IMR-90 (cell line): ENCODE data around the gene ADAMTS3. TPM values are rescaled to one million over a fixed set of nuclear protein-coding genes. Genes with fewer than 3 reads are reported as not detected.

Experiments
- ATAC-seq: fragments of 200-7000 bp; cut with Tn5 transposase; 2 replicates; pipeline ENCODE4 v1.9.1; 2020; ENCODE audit warnings: low read depth, mild to moderate bottlenecking, moderate library complexity
- BruUV-seq: library from RNA; stranded (reverse); fragments of 400-500 nt; replicated peaks from 2 replicates; lab custom pipeline; 2021; lab: Mats Ljungman, UMichigan
- CTCF ChIA-PET: fragments of 300-600 bp; formaldehyde crosslinking; extraction: SDS; loops from one replicate; lab custom pipeline; 2021; ENCODE audit warnings: antibody characterized with exemption; lab: Yijun Ruan, JAX
- POLR2A ChIA-PET: fragments of 300-600 bp; sonication (Branson Sonifier 250); formaldehyde crosslinking; loops from one replicate; lab custom pipeline; 2022; ENCODE audit warnings: antibody characterized with exemption; ENCODE audit not compliant: unreplicated experiment; lab: Charles Lee
- DNase-seq: peaks from one replicate; pipeline ENCODE4 v3.0.0; 2013
- H2AFZ ChIP-seq: replicated peaks from 2 replicates; pipeline ENCODE3; 2013; ENCODE audit warnings: low read length, mild to moderate bottlenecking; ENCODE audit not compliant: poor library complexity
- H2AK5ac ChIP-seq: 2 replicates; pipeline ENCODE4 v1.6.1; 2013; ENCODE audit warnings: low read depth, low read length, inconsistent platforms
- H2AK9ac ChIP-seq: replicated peaks from 2 replicates; pipeline ENCODE3; 2013; ENCODE audit warnings: mild to moderate bottlenecking, low read depth, low read length, moderate library complexity; ENCODE audit not compliant: poor library complexity
- H2BK120ac ChIP-seq: 2 replicates; pipeline ENCODE4 v1.6.1; 2013; ENCODE audit warnings: low read depth, low read length, inconsistent platforms
- H2BK15ac ChIP-seq: 3 replicates; pipeline ENCODE4 v1.6.1; 2013; ENCODE audit warnings: low read depth, low read length, inconsistent platforms
- H2BK20ac ChIP-seq: 2 replicates; pipeline ENCODE4 v1.6.1; 2013; ENCODE audit warnings: low read depth, mild to moderate bottlenecking, inconsistent platforms, low read length, moderate library complexity
- H2BK5ac ChIP-seq: 2 replicates; pipeline ENCODE4 v1.6.1; 2013; ENCODE audit warnings: mild to moderate bottlenecking, low read depth, low read length, inconsistent platforms; ENCODE audit not compliant: poor library complexity, severe bottlenecking
- H3K14ac ChIP-seq: replicated peaks from 2 replicates; pipeline ENCODE4 v1.6.1; 2013; ENCODE audit warnings: low read depth, low read length, inconsistent platforms
- H3K18ac ChIP-seq: 2 replicates; pipeline ENCODE4 v1.6.1; 2013; ENCODE audit warnings: low read depth, low read length, control low read depth
- H3K23ac ChIP-seq: 2 replicates; pipeline ENCODE4 v1.6.1; 2013; ENCODE audit warnings: low read depth, low read length, inconsistent platforms
- H3K27ac ChIP-seq: 2 replicates; pipeline ENCODE4 v1.5.1; 2013; ENCODE audit warnings: mild to moderate bottlenecking, control low read depth, low read length; ENCODE audit not compliant: insufficient read depth
- H3K27me3 ChIP-seq: 2 replicates; pipeline ENCODE4 v1.6.1; 2013; ENCODE audit warnings: low read length; ENCODE audit not compliant: control insufficient read depth, insufficient read depth
- H3K36me3 ChIP-seq: 2 replicates; pipeline ENCODE4 v1.6.1; 2013; ENCODE audit warnings: low read length, mixed read lengths; ENCODE audit not compliant: control insufficient read depth, insufficient read depth
- H3K4ac ChIP-seq: 2 replicates; pipeline ENCODE4 v1.6.1; 2013; ENCODE audit warnings: low read depth, low read length, inconsistent platforms
- H3K4me1 ChIP-seq: 2 replicates; pipeline ENCODE4 v1.6.1; 2013; ENCODE audit warnings: low read length, mixed read lengths; ENCODE audit not compliant: control insufficient read depth, insufficient read depth
- H3K4me2 ChIP-seq: 2 replicates; pipeline ENCODE4 v1.6.1; 2013; ENCODE audit warnings: low read depth, mild to moderate bottlenecking, control low read depth, low read length, moderate library complexity
- H3K4me3 ChIP-seq: 2 replicates; pipeline ENCODE4 v1.5.1; 2013; ENCODE audit warnings: low read depth, mild to moderate bottlenecking, control low read depth, low read length, moderate library complexity; ENCODE audit not compliant: insufficient read depth
- H3K56ac ChIP-seq: 2 replicates; pipeline ENCODE4 v1.6.1; 2013; ENCODE audit warnings: low read length, inconsistent platforms; ENCODE audit not compliant: insufficient read depth; ENCODE audit errors: extremely low read depth
- H3K79me1 ChIP-seq, 2 experiments: 2 replicates each; pipeline ENCODE4 v1.6.1; 2013; ENCODE audit warnings: low read length in 2 of 2, inconsistent platforms in 1 of 2, low read depth in 1 of 2
- H3K9ac ChIP-seq: 2 replicates; pipeline ENCODE4 v1.6.1; 2013; ENCODE audit warnings: low read depth, low read length, control low read depth
- H3K9me1 ChIP-seq: 2 replicates; pipeline ENCODE4 v1.6.1; 2013; ENCODE audit warnings: low read length, inconsistent platforms; ENCODE audit not compliant: insufficient read depth
- H3K9me3 ChIP-seq: 2 replicates; pipeline ENCODE4 v1.6.1; 2013; ENCODE audit warnings: low read length; ENCODE audit not compliant: control insufficient read depth, insufficient read depth
- H4K20me1 ChIP-seq: 2 replicates; pipeline ENCODE4 v1.6.1; 2013; ENCODE audit warnings: low read length, inconsistent platforms; ENCODE audit not compliant: insufficient read depth
- H4K5ac ChIP-seq: 2 replicates; pipeline ENCODE4 v1.6.1; 2013; ENCODE audit warnings: mild to moderate bottlenecking, low read depth, low read length, control low read depth
- H4K8ac ChIP-seq, 2 experiments: 2 replicates each; pipeline ENCODE4 v1.6.1; 2013; ENCODE audit warnings: low read depth in 2 of 2, low read length in 2 of 2, control low read depth in 1 of 2, inconsistent platforms in 1 of 2
- H4K91ac ChIP-seq: 2 replicates; pipeline ENCODE4 v1.6.1; 2013; ENCODE audit warnings: low read depth, low read length, inconsistent platforms; ENCODE audit not compliant: insufficient read depth
- BHLHE40 ChIP-seq: fragments of 150-350 bp; IDR thresholded peaks from 2 replicates; pipeline ENCODE4 v1.6.1; 2016; ENCODE audit warnings: mild to moderate bottlenecking, low read depth, low read length
- CEBPB ChIP-seq: IDR thresholded peaks from 2 replicates; pipeline ENCODE4 v1.6.1; 2012; ENCODE audit warnings: low read depth, low read length, improper control_type of control experiment
- CHD1 ChIP-seq: IDR thresholded peaks from 2 replicates; pipeline ENCODE4 v1.6.1; 2012; ENCODE audit warnings: low read depth, low read length, improper control_type of control experiment
- FOS ChIP-seq: fragments of 150-350 bp; IDR thresholded peaks from 2 replicates; pipeline ENCODE4 v1.6.1; 2016; ENCODE audit warnings: low read depth, low read length
- MXI1 ChIP-seq: IDR thresholded peaks from 2 replicates; pipeline ENCODE4 v1.6.1; 2012; ENCODE audit warnings: low read depth, mild to moderate bottlenecking, low read length, moderate library complexity, borderline replicate concordance
- NFE2L2 ChIP-seq: fragments of 150-350 bp; IDR thresholded peaks from 2 replicates; pipeline ENCODE4 v1.6.1; 2016; ENCODE audit warnings: low read depth, mild to moderate bottlenecking, low read length
- POLR2A ChIP-seq: IDR thresholded peaks from 2 replicates; pipeline ENCODE4 v1.6.1; 2012; ENCODE audit warnings: mild to moderate bottlenecking, low read depth, low read length
- RCOR1 ChIP-seq: IDR thresholded peaks from 2 replicates; pipeline ENCODE4 v1.6.1; 2012; ENCODE audit warnings: mild to moderate bottlenecking, low read length, improper control_type of control experiment; ENCODE audit not compliant: insufficient replicate concordance
- SMC3 ChIP-seq: fragments of 150-350 bp; IDR thresholded peaks from 2 replicates; pipeline ENCODE4 v1.6.1; 2016; ENCODE audit warnings: low read depth, mild to moderate bottlenecking, antibody characterized with exemption, low read length, moderate library complexity
- USF2 ChIP-seq: fragments of 150-350 bp; IDR thresholded peaks from 2 replicates; pipeline ENCODE4 v1.6.1; 2017; ENCODE audit warnings: mild to moderate bottlenecking, antibody characterized with exemption, low read length, low read depth
- WGBS, 2 experiments: methylation state at CpG; one replicate each; pipeline versions ENCODE4 v1.1.5 to v1.1.7; 2013; ENCODE audit warnings: missing lambda C conversion rate in 2 of 2; ENCODE audit not compliant: insufficient read length in 1 of 2; ENCODE audit errors: extremely low coverage in 2 of 2; 5-methylcytosine and 5-hydroxymethylcytosine counted together
- dilution Hi-C: fragments of 300-500 bp; cut with HindIII; formaldehyde crosslinking; loops from one replicate; pipeline ENCODE4 v1.14.3; 2018; ENCODE audit warnings: low sequenced_read_pairs; ENCODE audit not compliant: unreplicated experiment
- in situ Hi-C: fragments of 300-500 bp; cut with MboI; formaldehyde crosslinking; loops from 3 replicates; pipeline ENCODE4 v1.14.3; 2019; ENCODE audit warnings: low sequenced_read_pairs, inconsistent platforms, mixed read lengths
- intact Hi-C: fragments of 100-400 bp; cut with micrococcal nuclease; formaldehyde crosslinking; loops from 2 replicates; pipeline ENCODE4 v1.10.0; 2022
- polyA plus RNA-seq, 3 experiments: library from polyadenylated mRNA; depleted of rRNA; stranded (reverse); fragments of >200 nt; gene quantifications; 2 replicates each; pipeline ENCODE4 v1.2.3, GENCODE V29; 2012; ENCODE audit warnings: low replicate concordance in 1 of 3
- total RNA-seq: library from RNA; depleted of rRNA; stranded (reverse); fragments of >200 nt; gene quantifications from 2 replicates; pipeline ENCODE4 v1.2.3, GENCODE V29; 2012

ADAMTS3 gene
- total and polyA plus RNA-seq, 2 of the 4 experiments (the other 2 are of a cell fraction), result 0.68 to 2.9 TPM

GRCh38 chr4:72602396-72603376 is 33.7 kb upstream of the ADAMTS3 start:
- BruUV-seq, result no TSS peak
- Histone ChIP-seq H3K9ac (no peak overlapping the region), H2AFZ (no peak overlapping the region), H2AK5ac (no peak overlapping the region), H3K4me3 (no peak overlapping the region), H3K79me1 (no peaks in the 10 kb centered on the region), H4K20me1 (no peaks in the 10 kb centered on the region), H3K23ac (no peak overlapping the region), H3K56ac (no peak overlapping the region), H4K5ac (no peak overlapping the region), H4K91ac (no peak overlapping the region), H3K9me3 (no peaks in the 10 kb centered on the region), H3K4me1 (no peaks in the 10 kb centered on the region), H2BK120ac (no peak overlapping the region), H3K4me2 (no peak overlapping the region), H2BK5ac (no peak overlapping the region), H3K4ac (no peak overlapping the region), H2BK15ac (no peak overlapping the region), H3K27me3 (no peaks in the 10 kb centered on the region), H4K8ac (no peak overlapping the region), H3K36me3 (no peaks in the 10 kb centered on the region), H3K27ac (no peak overlapping the region), H2AK9ac (no peak overlapping the region), H3K14ac (no peak overlapping the region), H3K9me1 (no peaks in the 10 kb centered on the region), H3K18ac (no peak overlapping the region), H2BK20ac (no peak overlapping the region)
- no CpG with 5 or more reads among the region's 3 CpGs for WGBS, 2 experiments
- in situ Hi-C loops (no loop called here), dilution Hi-C loops (no loop called here), intact Hi-C loops (no loop called here)
- DNase-seq, result no peak
- no peak for ATAC-seq
- POLR2A ChIA-PET, result no interaction called here
- TF ChIP-seq SMC3, result no peak
- TF ChIP-seq USF2, result no peak
- TF ChIP-seq MXI1, result no peak
- TF ChIP-seq FOS, result no peak
- no peak for TF ChIP-seq CEBPB
- no peak for TF ChIP-seq RCOR1
- TF ChIP-seq POLR2A, result no peak
- TF ChIP-seq CHD1, result no peak
- TF ChIP-seq NFE2L2, result no peak
- no peak for TF ChIP-seq BHLHE40
- CTCF ChIA-PET, result no interaction called here
